Endothelial cell of umbilical vein (primary cell): ENCODE measurements around the gene RNPC3. TPM values are rescaled to one million over a fixed set of nuclear protein-coding genes. Genes with fewer than 3 reads are reported as not detected.
"Not testable (repeated sequence)": the region's sequence is repeated elsewhere in the genome, so short reads cannot be mapped to it uniquely, and the experiment has no call there.

Experiments
- BruUV-seq: library from RNA; stranded (reverse); fragments of 400-500 nt; replicated peaks from 2 replicates; lab custom pipeline; 2021; lab: Mats Ljungman, UMichigan
- CTCF ChIA-PET: fragments of 300-600, 350-600 bp; sonication (Branson Sonifier 250); formaldehyde crosslinking; loops from one replicate; lab custom pipeline; 2021; ENCODE audit warnings: antibody characterized with exemption, inconsistent platforms; lab: Charles Lee
- POLR2A ChIA-PET: fragments of 300-600, 350-600 bp; sonication (Branson Sonifier 250); formaldehyde crosslinking; loops from one replicate; lab custom pipeline; 2021; ENCODE audit warnings: antibody characterized with exemption, inconsistent platforms; lab: Charles Lee
- DNase-seq: peaks from one replicate; pipeline ENCODE4 v3.0.0-alpha.2; 2011; ENCODE audit warnings: low read depth, low spot score
- FAIRE-seq: peaks from 2 replicates; lab custom pipeline; 2011; peaks lifted over from hg19 to GRCh38; lab: Jason Lieb, UNC
- H2AFZ ChIP-seq: 2 replicates; pipeline ENCODE4 v1.6.0; 2012; ENCODE audit warnings: low read depth, low read length, control low read depth, inconsistent platforms
- H3K27ac ChIP-seq: 2 replicates; pipeline ENCODE4 v1.5.1; 2011; ENCODE audit warnings: low read depth, mild to moderate bottlenecking, control low read depth, low read length, moderate library complexity; ENCODE audit not compliant: insufficient read depth
- H3K27me3 ChIP-seq, 2 experiments: 2 replicates each; pipeline versions ENCODE4 v1.6.0 to v1.6.1; 2011; ENCODE audit warnings: low read length in 2 of 2, mixed read lengths in 1 of 2; ENCODE audit not compliant: control insufficient read depth in 2 of 2, insufficient read depth in 2 of 2
- H3K36me3 ChIP-seq, 2 experiments: 2 replicates in 1 of 2; 3 replicates in 1 of 2; pipeline ENCODE4 v1.5.1; 2011; ENCODE audit warnings: low read length in 2 of 2, mild to moderate bottlenecking in 1 of 2, moderate library complexity in 1 of 2; ENCODE audit not compliant: control insufficient read depth in 2 of 2, insufficient read depth in 2 of 2; ENCODE audit errors: extremely low read depth in 1 of 2
- H3K4me1 ChIP-seq: 3 replicates; pipeline ENCODE4 v1.5.1; 2011; ENCODE audit warnings: mild to moderate bottlenecking, low read length; ENCODE audit not compliant: control insufficient read depth, insufficient read depth; ENCODE audit errors: extremely low read depth
- H3K4me2 ChIP-seq: 2 replicates; pipeline ENCODE4 v1.6.1; 2011; ENCODE audit warnings: low read length, control low read depth, mixed read lengths; ENCODE audit not compliant: insufficient read depth
- H3K4me3 ChIP-seq, 3 experiments: fragments of 200-600 bp in 1 of 3; sonication (generic), shearing (Covaris generic) in 1 of 3; replicated peaks in 1 of 3; 2 replicates each; pipeline ENCODE4 v1.5.1; 2011 to 2016; ENCODE audit warnings: control low read depth in 3 of 3, low read length in 3 of 3, mild to moderate bottlenecking in 2 of 3, inconsistent platforms in 1 of 3, low read depth in 1 of 3, moderate library complexity in 1 of 3; ENCODE audit not compliant: insufficient read depth in 1 of 3
- H3K79me2 ChIP-seq: 2 replicates; pipeline ENCODE4 v1.6.0; 2012; ENCODE audit warnings: low read length, inconsistent platforms; ENCODE audit not compliant: control insufficient read depth, insufficient read depth
- H3K9ac ChIP-seq: replicated peaks from 2 replicates; pipeline ENCODE3; 2011; ENCODE audit warnings: low read length, control low read depth; ENCODE audit not compliant: insufficient read depth; ENCODE audit errors: extremely low read depth
- H3K9me1 ChIP-seq: replicated peaks from 3 replicates; pipeline ENCODE4 v1.6.0; 2011; ENCODE audit warnings: mild to moderate bottlenecking, low read length; ENCODE audit not compliant: control insufficient read depth, insufficient read depth; ENCODE audit errors: extremely low read depth
- H3K9me3 ChIP-seq: replicated peaks from 2 replicates; pipeline ENCODE4 v1.5.1; 2012; ENCODE audit warnings: low read length, inconsistent platforms; ENCODE audit not compliant: control insufficient read depth, insufficient read depth
- H4K20me1 ChIP-seq: replicated peaks from 2 replicates; pipeline ENCODE3; 2011; ENCODE audit warnings: mild to moderate bottlenecking, low read length; ENCODE audit not compliant: control insufficient read depth, insufficient read depth; ENCODE audit errors: extremely low read depth
- GATA2 ChIP-seq: IDR thresholded peaks from 2 replicates; pipeline ENCODE4 v1.7.0; 2011; ENCODE audit warnings: low read depth, mild to moderate bottlenecking, moderate library complexity, mixed read lengths, low read length; ENCODE audit not compliant: insufficient read length, insufficient read depth
- dilution Hi-C: fragments of 300-500 bp; cut with MboI; formaldehyde crosslinking; loops from one replicate; pipeline ENCODE4 v1.15.0; 2019; ENCODE audit warnings: low sequenced_read_pairs; ENCODE audit not compliant: extremely low pct_ligation_motif_present
- intact Hi-C: fragments of 100-400 bp; cut with micrococcal nuclease; formaldehyde crosslinking; loops from one replicate; pipeline ENCODE4 v1.10.0; 2022
- polyA plus RNA-seq, 4 experiments: library from polyadenylated mRNA; depleted of rRNA in 3 of 4; stranded (reverse) in 3 of 4; unstranded in 1 of 4; fragments of >200 nt; gene quantifications; 2 replicates each; pipeline versions ENCODE4 v1.2.1 to v1.2.3, GENCODE V29; 2011 to 2012; ENCODE audit warnings: missing spikeins in 1 of 4
- total RNA-seq: library from RNA; stranded (reverse); gene quantifications from 2 replicates; pipeline ENCODE4 v1.2.3, GENCODE V29; 2021

Gene RNPC3
- total and polyA plus RNA-seq, 2 donors (not counting 3 experiments of a cell fraction or from before 2014, with no cell fraction given) = 9.2 to 16.7 TPM

GRCh38 chr1:103584537-103584936 lies 59.0 kb downstream of the RNPC3 start:
- no peak for TF ChIP-seq GATA2
- H3K36me3 ChIP-seq = no peaks in the 10 kb centered on the region
- CTCF ChIA-PET = no interaction called here
- POLR2A ChIA-PET = no interaction called here
- no peak overlapping the region for H3K4me3 ChIP-seq
- H4K20me1 ChIP-seq = no peaks in the 10 kb centered on the region
- no peaks in the 10 kb centered on the region for H3K27me3 ChIP-seq
- no peak overlapping the region for H3K4me2 ChIP-seq
- no peaks in the 10 kb centered on the region for H3K9me1 ChIP-seq
- intact Hi-C loops = no loop called here
- no TSS peak for BruUV-seq
- DNase-seq (no peak), FAIRE-seq (no peak)
- H3K4me1 ChIP-seq = no peaks in the 10 kb centered on the region
- H3K27ac ChIP-seq = no peak overlapping the region
- H2AFZ ChIP-seq = no peak overlapping the region
- no peaks in the 10 kb centered on the region for H3K79me2 ChIP-seq
- dilution Hi-C loops = no loop called here
- no peaks in the 10 kb centered on the region for H3K9me3 ChIP-seq
- no peak overlapping the region for H3K9ac ChIP-seq

- not testable (repeated sequence) for BruUV-seq, H3K9me1 ChIP-seq
Observed at GRCh38 chr1:103602740-103603139, 77.2 kb downstream of the RNPC3 start.

More at GRCh38 chr1:103602740-103603139, 77.2 kb downstream of the RNPC3 start:
- H3K9ac ChIP-seq, DNase-seq, dilution Hi-C loops, H3K4me3 ChIP-seq, H2AFZ ChIP-seq, H3K27ac ChIP-seq, H3K4me2 ChIP-seq, H3K4me1 ChIP-seq, H3K9me3 ChIP-seq, H3K27me3 ChIP-seq, H4K20me1 ChIP-seq, FAIRE-seq, H3K36me3 ChIP-seq, intact Hi-C loops, POLR2A ChIA-PET, CTCF ChIA-PET, H3K79me2 ChIP-seq: not testable (repeated sequence)

Other genes starting within 250 kb of the RNPC3 start
- gene AMY2B, start 45.9 kb downstream of the RNPC3 start, total RNA-seq = 1.2 and 1.8 TPM in 2 replicates
- gene AMY2B, start 45.9 kb downstream of the RNPC3 start, polyA plus RNA-seq = 0.53 and 1.0 TPM in 2 replicates
- not detected in 2 replicates for gene AMY2A, start 91.7 kb downstream of the RNPC3 start, total RNA-seq
- gene AMY2A, start 91.7 kb downstream of the RNPC3 start, polyA plus RNA-seq = not detected in 2 replicates
- gene AMY1A, start 130.1 kb downstream of the RNPC3 start, total RNA-seq = not detected in 2 replicates
- gene AMY1A, start 130.1 kb downstream of the RNPC3 start, polyA plus RNA-seq = not detected in 2 replicates
- not detected in 2 replicates for gene AMY1B, start 170.5 kb downstream of the RNPC3 start, total RNA-seq
- gene AMY1B, start 170.5 kb downstream of the RNPC3 start, polyA plus RNA-seq = not detected in 2 replicates
- gene AMY1C, start 224.2 kb downstream of the RNPC3 start, total RNA-seq = not detected in 2 replicates
- gene AMY1C, start 224.2 kb downstream of the RNPC3 start, polyA plus RNA-seq = not detected in 2 replicates